ENCODE data around the gene CEP290. TPM values are rescaled to one million over a fixed set of nuclear protein-coding genes. Genes with fewer than 3 reads are reported as not detected.

Gene CEP290
- total RNA-seq, 1 donor from 2014 or later, result 15.4 TPM

DNA sequence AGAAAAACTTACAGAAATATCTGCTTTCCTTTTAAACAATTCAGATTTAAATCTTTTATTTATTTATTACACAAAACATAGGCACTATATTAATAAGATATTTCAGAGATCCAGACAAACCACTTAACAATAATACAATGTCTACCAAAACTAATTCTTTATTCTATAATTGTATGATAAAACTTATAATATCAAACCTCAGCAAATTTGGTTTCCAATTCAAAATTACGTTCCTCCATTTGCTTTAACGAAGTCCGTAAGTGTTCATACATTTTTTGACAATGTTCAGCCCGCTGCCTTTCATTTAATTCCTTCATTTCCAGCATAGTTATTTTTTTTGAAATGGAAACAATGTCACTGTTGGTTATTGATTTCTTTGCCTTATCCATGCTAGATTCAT lies 48.3 kb downstream of the CEP290 start:
- Mint-ChIP-seq H3K27ac (ENCODE audit: unreplicated experiment) (no peak overlapping the region), H3K4me3 (ENCODE audit: unreplicated experiment) (no peak overlapping the region), H3K36me3 (ENCODE audit: unreplicated experiment) (peaks cover 17% of the 10 kb centered on the region), H3K4me1 (ENCODE audit: unreplicated experiment) (no peaks in the 10 kb centered on the region), H3K9me3 (ENCODE audit: unreplicated experiment) (no peaks in the 10 kb centered on the region), H3K27me3 (ENCODE audit: unreplicated experiment) (no peaks in the 10 kb centered on the region)
- TF ChIP-seq, protein P1, sequence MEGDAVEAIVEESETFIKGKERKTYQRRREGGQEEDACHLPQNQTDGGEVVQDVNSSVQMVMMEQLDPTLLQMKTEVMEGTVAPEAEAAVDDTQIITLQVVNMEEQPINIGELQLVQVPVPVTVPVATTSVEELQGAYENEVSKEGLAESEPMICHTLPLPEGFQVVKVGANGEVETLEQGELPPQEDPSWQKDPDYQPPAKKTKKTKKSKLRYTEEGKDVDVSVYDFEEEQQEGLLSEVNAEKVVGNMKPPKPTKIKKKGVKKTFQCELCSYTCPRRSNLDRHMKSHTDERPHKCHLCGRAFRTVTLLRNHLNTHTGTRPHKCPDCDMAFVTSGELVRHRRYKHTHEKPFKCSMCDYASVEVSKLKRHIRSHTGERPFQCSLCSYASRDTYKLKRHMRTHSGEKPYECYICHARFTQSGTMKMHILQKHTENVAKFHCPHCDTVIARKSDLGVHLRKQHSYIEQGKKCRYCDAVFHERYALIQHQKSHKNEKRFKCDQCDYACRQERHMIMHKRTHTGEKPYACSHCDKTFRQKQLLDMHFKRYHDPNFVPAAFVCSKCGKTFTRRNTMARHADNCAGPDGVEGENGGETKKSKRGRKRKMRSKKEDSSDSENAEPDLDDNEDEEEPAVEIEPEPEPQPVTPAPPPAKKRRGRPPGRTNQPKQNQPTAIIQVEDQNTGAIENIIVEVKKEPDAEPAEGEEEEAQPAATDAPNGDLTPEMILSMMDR (IDR thresholded peaks at IDR 0.05), result no peak
- DNase-seq (ENCODE audit: extremely low spot score, unreplicated experiment), result no peak

GRCh38 chr12:88092771-88093170 lies 49.1 kb downstream of the CEP290 start:
- Mint-ChIP-seq H3K27ac (ENCODE audit: unreplicated experiment) (no peak overlapping the region), H3K36me3 (ENCODE audit: unreplicated experiment) (peaks cover 16% of the 10 kb centered on the region), H3K9me3 (ENCODE audit: unreplicated experiment) (no peaks in the 10 kb centered on the region), H3K27me3 (ENCODE audit: unreplicated experiment) (no peaks in the 10 kb centered on the region), H3K4me1 (ENCODE audit: unreplicated experiment) (no peaks in the 10 kb centered on the region), H3K4me3 (ENCODE audit: unreplicated experiment) (no peak overlapping the region)
- TF ChIP-seq, protein P1 (IDR thresholded peaks at IDR 0.05), result no peak
- no peak for DNase-seq (ENCODE audit: extremely low spot score, unreplicated experiment)

DNA sequence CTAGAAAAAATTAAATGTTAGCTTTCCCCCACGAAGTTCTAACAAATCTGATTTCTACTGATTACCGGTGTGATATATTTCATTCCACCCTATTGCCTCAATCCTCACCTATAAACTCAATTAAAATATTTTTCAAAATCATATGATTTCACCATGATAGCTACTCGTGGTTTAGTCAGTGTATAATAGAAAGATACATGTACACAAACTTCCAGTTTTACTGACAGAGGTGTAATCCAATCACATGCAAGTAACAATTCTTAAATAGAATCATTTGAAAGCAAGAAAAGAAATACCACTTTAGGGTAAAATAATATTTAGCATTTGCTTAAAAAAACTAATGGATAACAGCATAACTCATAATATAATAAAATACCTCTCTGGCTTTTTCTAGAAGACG lies 57.7 kb downstream of the CEP290 start:
- H3K4me1 Mint-ChIP-seq (ENCODE audit: unreplicated experiment), result no peaks in the 10 kb centered on the region
- no peaks in the 10 kb centered on the region for H3K9me3 Mint-ChIP-seq (ENCODE audit: unreplicated experiment)
- TF ChIP-seq, protein P1 (IDR thresholded peaks at IDR 0.05), result no peak
- no peak for DNase-seq (ENCODE audit: extremely low spot score, unreplicated experiment)
- no peak overlapping the region for H3K4me3 Mint-ChIP-seq (ENCODE audit: unreplicated experiment)
- H3K36me3 Mint-ChIP-seq (ENCODE audit: unreplicated experiment), result peaks cover 46% of the 10 kb centered on the region
- H3K27ac Mint-ChIP-seq (ENCODE audit: unreplicated experiment), result no peak overlapping the region
- no peaks in the 10 kb centered on the region for H3K27me3 Mint-ChIP-seq (ENCODE audit: unreplicated experiment)

GRCh38 chr12:88083634-88084033 lies 58.3 kb downstream of the CEP290 start:
- Mint-ChIP-seq H3K4me3 (ENCODE audit: unreplicated experiment) (no peak overlapping the region), H3K27me3 (ENCODE audit: unreplicated experiment) (no peaks in the 10 kb centered on the region), H3K4me1 (ENCODE audit: unreplicated experiment) (no peaks in the 10 kb centered on the region), H3K9me3 (ENCODE audit: unreplicated experiment) (no peaks in the 10 kb centered on the region), H3K27ac (ENCODE audit: unreplicated experiment) (no peak overlapping the region), H3K36me3 (ENCODE audit: unreplicated experiment) (peaks cover 41% of the 10 kb centered on the region)
- TF ChIP-seq, protein P1 (IDR thresholded peaks at IDR 0.05), result no peak
- DNase-seq (ENCODE audit: extremely low spot score, unreplicated experiment), result no peak

DNA sequence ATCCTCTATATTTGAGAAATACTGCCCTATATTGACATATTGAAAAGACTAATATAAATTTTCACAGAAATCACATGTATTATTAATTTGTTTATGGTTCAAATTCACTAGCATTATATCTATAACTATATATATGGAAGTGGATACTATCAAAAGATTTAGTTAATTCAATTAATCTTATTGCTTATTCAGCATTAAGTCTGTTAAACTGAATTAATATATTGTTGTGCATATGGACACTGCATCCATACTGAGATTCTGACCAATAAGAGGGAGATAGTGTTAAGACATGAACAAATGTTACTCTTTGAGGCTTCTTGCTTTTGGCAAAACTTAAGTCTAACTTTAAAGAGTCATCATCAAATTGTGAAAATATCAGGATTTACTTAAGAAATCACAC lies 60.6 kb downstream of the CEP290 start:
- Mint-ChIP-seq H3K4me3 (ENCODE audit: unreplicated experiment) (no peak overlapping the region), H3K27ac (ENCODE audit: unreplicated experiment) (no peak overlapping the region), H3K36me3 (ENCODE audit: unreplicated experiment) (peaks cover 51% of the 10 kb centered on the region), H3K27me3 (ENCODE audit: unreplicated experiment) (no peaks in the 10 kb centered on the region), H3K4me1 (ENCODE audit: unreplicated experiment) (no peaks in the 10 kb centered on the region), H3K9me3 (ENCODE audit: unreplicated experiment) (no peaks in the 10 kb centered on the region)
- TF ChIP-seq, protein P1 (IDR thresholded peaks at IDR 0.05), result no peak
- no peak for DNase-seq (ENCODE audit: extremely low spot score, unreplicated experiment)
